ENCODE results near the gene ADGRG6. TPM values are rescaled to one million over a fixed set of nuclear protein-coding genes. Genes with fewer than 3 reads are reported as not detected.

Gene ADGRG6
- total RNA-seq = 0.33 and 2.1 TPM in 2 replicates

GRCh38 chr6:142301651-142302391 lies at the start of gene ADGRG6:
Gene ADGRG6, plus strand, starts transcription at chr6:142302007. Its CDS starts 323 bp downstream, at chr6:142302330.

Other genes with a start within 250 kb of the ADGRG6 start
- not detected in 2 replicates for gene GJE1, start 169.1 kb upstream of the ADGRG6 start, total RNA-seq
- gene NMBR, start 154.9 kb upstream of the ADGRG6 start, total RNA-seq = 0.07 TPM in 2 replicates
- gene VTA1, start 154.7 kb upstream of the ADGRG6 start, total RNA-seq = 53.1 and 57.6 TPM in 2 replicates